GM23338 (cell line): ENCODE data around the gene MTHFR. TPM values are rescaled to one million over a fixed set of nuclear protein-coding genes. Genes with fewer than 3 reads are reported as not detected.

Experiments
- ATAC-seq: fragments of 200-7000 bp; cut with Tn5 transposase; 3 replicates; pipeline ENCODE4 v1.9.1; 2020
- DNase-seq: peaks from one replicate; pipeline ENCODE4 v3.0.0-alpha.2; 2015; ENCODE audit warnings: low spot score
- H2AFZ ChIP-seq: fragments of 200-600 bp; sonication (generic); 2 replicates; pipeline ENCODE4 v1.8.0; 2016; ENCODE audit warnings: antibody characterized with exemption, mild to moderate bottlenecking, moderate library complexity
- H3F3A ChIP-seq: fragments of 200-600 bp; sonication (generic); replicated peaks from 2 replicates; pipeline ENCODE4 v1.8.0; 2017; ENCODE audit warnings: antibody characterized with exemption, mixed run types, low read depth
- H3K27ac ChIP-seq: fragments of 200-600 bp; sonication (generic); 2 replicates; pipeline ENCODE4 v1.6.1; 2016; ENCODE audit warnings: low read depth
- H3K27me3 ChIP-seq: fragments of 200-600 bp; sonication (generic); 2 replicates; pipeline ENCODE4 v1.8.0; 2016; ENCODE audit warnings: mild to moderate bottlenecking, mixed run types, moderate library complexity; ENCODE audit not compliant: insufficient read depth
- H3K36me3 ChIP-seq: fragments of 200-600 bp; sonication (generic); 2 replicates; pipeline ENCODE4 v1.8.0; 2016; ENCODE audit warnings: mild to moderate bottlenecking; ENCODE audit not compliant: insufficient read depth
- H3K4me1 ChIP-seq: fragments of 200-600 bp; sonication (generic); 2 replicates; pipeline ENCODE4 v1.8.0; 2016; ENCODE audit warnings: mild to moderate bottlenecking, moderate library complexity; ENCODE audit not compliant: insufficient read depth
- H3K4me2 ChIP-seq: fragments of 200-600 bp; sonication (generic); 2 replicates; pipeline ENCODE4 v1.7.1; 2017; ENCODE audit warnings: mixed run types
- H3K4me3 ChIP-seq: fragments of 200-600 bp; sonication (generic); 2 replicates; pipeline ENCODE4 v1.6.1; 2016; ENCODE audit warnings: mixed run types
- H3K79me2 ChIP-seq: fragments of 200-600 bp; sonication (generic); replicated peaks from 2 replicates; pipeline ENCODE4 v1.8.0; 2017; ENCODE audit warnings: mild to moderate bottlenecking; ENCODE audit not compliant: insufficient read depth
- H3K9me2 ChIP-seq: fragments of 200-600 bp; sonication (generic); 2 replicates; pipeline ENCODE4 v1.8.0; 2017; ENCODE audit not compliant: insufficient read depth
- H4K20me1 ChIP-seq: fragments of 200-600 bp; sonication (generic); replicated peaks from 2 replicates; pipeline ENCODE4 v1.8.0; 2017; ENCODE audit warnings: mild to moderate bottlenecking; ENCODE audit not compliant: insufficient read depth
- H3K27ac Mint-ChIP-seq: 2 replicates; pipeline ENCODE4 v1.8.0; 2020; ENCODE audit warnings: inconsistent platforms, mild to moderate bottlenecking, moderate library complexity, mixed read lengths
- H3K27me3 Mint-ChIP-seq: 3 replicates; pipeline ENCODE4 v1.8.0; 2022; ENCODE audit warnings: low read depth, mild to moderate bottlenecking, moderate library complexity, mixed read lengths, inconsistent platforms; ENCODE audit not compliant: insufficient read depth, poor library complexity
- H3K36me3 Mint-ChIP-seq: 3 replicates; pipeline ENCODE4 v1.8.0; 2021; ENCODE audit warnings: low read depth, mild to moderate bottlenecking, inconsistent platforms, moderate library complexity, mixed read lengths
- H3K4me1 Mint-ChIP-seq: 3 replicates; pipeline ENCODE4 v1.8.0; 2020; ENCODE audit warnings: mild to moderate bottlenecking, inconsistent platforms, mixed read lengths
- H3K4me3 Mint-ChIP-seq: 3 replicates; pipeline ENCODE4 v1.8.0; 2021; ENCODE audit warnings: moderate library complexity, mild to moderate bottlenecking, inconsistent platforms, mixed read lengths
- H3K9me3 Mint-ChIP-seq: 3 replicates; pipeline ENCODE4 v1.8.0; 2020; ENCODE audit warnings: moderate library complexity, mild to moderate bottlenecking, inconsistent platforms, mixed read lengths
- CREB1 ChIP-seq: fragments of 250-450 bp; sonication (Bioruptor Pico); IDR thresholded peaks from 2 replicates; pipeline ENCODE4 v1.5.0; 2020; ENCODE audit warnings: low read depth, mild to moderate bottlenecking, moderate library complexity
- CTCF ChIP-seq, 2 experiments: fragments of 200-600 bp in 1 of 2; sonication (generic) in 1 of 2; conservative IDR thresholded peaks; 2 replicates each; pipeline versions ENCODE4 v1.5.1 to v1.6.1; 2016 to 2017; ENCODE audit warnings: antibody characterized with exemption in 2 of 2, low read depth in 2 of 2, mild to moderate bottlenecking in 2 of 2, moderate library complexity in 1 of 2
- ETS1 ChIP-seq: IDR thresholded peaks from 2 replicates; pipeline ENCODE4 v1.6.1; 2016; ENCODE audit warnings: antibody characterized with exemption
- EZH2 ChIP-seq: fragments of 200-600 bp; sonication (generic); IDR thresholded peaks from one replicate; pipeline ENCODE4 v1.8.0; 2017; ENCODE audit warnings: antibody characterized with exemption, mild to moderate bottlenecking, low read depth; ENCODE audit not compliant: unreplicated experiment
- EZH2phosphoT487 ChIP-seq: fragments of 200-600 bp; sonication (generic); IDR thresholded peaks from one replicate; pipeline ENCODE4 v1.8.1; 2018; ENCODE audit warnings: antibody characterized with exemption; ENCODE audit not compliant: unreplicated experiment
- JUNB ChIP-seq: IDR thresholded peaks from one replicate; pipeline ENCODE4 v1.6.1; 2016; ENCODE audit warnings: antibody characterized with exemption; ENCODE audit not compliant: unreplicated experiment
- NANOG ChIP-seq: IDR thresholded peaks from 2 replicates; pipeline ENCODE4 v1.6.1; 2016; ENCODE audit warnings: antibody characterized with exemption, borderline replicate concordance
- POLR2AphosphoS5 ChIP-seq: IDR thresholded peaks from 2 replicates; pipeline ENCODE4 v1.6.1; 2016; ENCODE audit warnings: antibody characterized with exemption, low read depth
- REST ChIP-seq: IDR thresholded peaks from one replicate; pipeline ENCODE4 v1.6.1; 2018; ENCODE audit warnings: antibody characterized with exemption; ENCODE audit not compliant: unreplicated experiment
- STAT1 ChIP-seq: IDR thresholded peaks from one replicate; pipeline ENCODE4 v1.6.1; 2016; ENCODE audit warnings: antibody characterized with exemption; ENCODE audit not compliant: unreplicated experiment
- ZNF114 ChIP-seq: fragments of 250-450 bp; sonication (Bioruptor Pico); IDR thresholded peaks from 2 replicates; pipeline ENCODE4 v1.5.0; 2020; ENCODE audit warnings: mild to moderate bottlenecking, moderate library complexity
- ZNF331 ChIP-seq: fragments of 250-450 bp; sonication (Bioruptor Pico); IDR thresholded peaks from 2 replicates; pipeline ENCODE4 v1.5.0; 2020; ENCODE audit warnings: low read depth, mild to moderate bottlenecking, moderate library complexity
- ZNF462 ChIP-seq: fragments of 250-450 bp; sonication (Bioruptor Pico); IDR thresholded peaks from 2 replicates; pipeline ENCODE4 v1.5.0; 2020; ENCODE audit warnings: mild to moderate bottlenecking, moderate library complexity
- polyA plus RNA-seq: library from polyadenylated mRNA; unstranded; fragments of >200 nt; fragmentation: Nextera tagmentation; extraction: Ambion mirVana; gene quantifications from 2 replicates; pipeline ENCODE4 v1.2.1, GENCODE V29; 2016
- total RNA-seq: library from RNA; depleted of rRNA; stranded (reverse); fragments of >200 nt; shearing (Covaris generic); gene quantifications from 2 replicates; pipeline ENCODE4 v1.2.3, GENCODE V29; 2014

The MTHFR gene
- total and polyA plus RNA-seq, 2 experiments from 2014 or later, result 6.9 to 21.6 TPM

- Mint-ChIP-seq H3K36me3 (peaks cover 81% of the 10 kb centered on the region), H3K27ac (no peak overlapping the region; the same call in 1 of the 2 replicates), H3K27me3 (peaks cover 11% of the 10 kb centered on the region), H3K4me3 (no peak overlapping the region), H3K4me1 (no peaks in the 10 kb centered on the region; the same call in 2 of the 3 replicates), H3K9me3 (no peaks in the 10 kb centered on the region)
- no peak overlapping the region for H3K4me3 ChIP-seq
- H3K27me3 ChIP-seq, result no peaks in the 10 kb centered on the region
- peaks cover 9% of the 10 kb centered on the region; the same call in 1 of the 2 replicates for H4K20me1 ChIP-seq
- H3K79me2 ChIP-seq, result no peaks in the 10 kb centered on the region
- H3K36me3 ChIP-seq, result peaks cover 60% of the 10 kb centered on the region
- no peak overlapping the region for H3K27ac ChIP-seq
- no peak overlapping the region for H2AFZ ChIP-seq
- ATAC-seq, result no peak
- TF ChIP-seq EZH2phosphoT487, result no peak
- TF ChIP-seq REST, result no peak
- TF ChIP-seq NANOG, result no peak
- TF ChIP-seq STAT1, result no peak
- TF ChIP-seq ZNF462 (CRISPR knock-in tag), result no peak
- TF ChIP-seq CREB1 (CRISPR knock-in tag), result no peak
- no peak for TF ChIP-seq POLR2AphosphoS5
- no peak for TF ChIP-seq JUNB
- TF ChIP-seq ETS1, result no peak
- TF ChIP-seq EZH2, result no peak
- no peak for TF ChIP-seq CTCF (conservative IDR thresholded peaks at IDR 0.05; ENCODE audit: low read depth in 2 of 2)
- TF ChIP-seq ZNF114 (CRISPR knock-in tag), result no peak
- no peak for TF ChIP-seq ZNF331 (CRISPR knock-in tag)
- peaks cover 35% of the 10 kb centered on the region for H3F3A ChIP-seq
- DNase-seq, result no peak
- H3K9me2 ChIP-seq, result no peaks in the 10 kb centered on the region
- no peak overlapping the region for H3K4me2 ChIP-seq
- no peaks in the 10 kb centered on the region for H3K4me1 ChIP-seq
Measured at GRCh38 chr1:11839727-11840705, 34.3 kb upstream of the MTHFR start.
